ENCODE data around the gene B3GNT2. TPM values are rescaled to one million over a fixed set of nuclear protein-coding genes. Genes with fewer than 3 reads are reported as not detected.

Gene B3GNT2
- total and polyA plus RNA-seq, 2 donors (not counting 3 experiments of a cell fraction or from before 2014, with no cell fraction given), result 9.5 to 21.2 TPM

- H3K4me3 ChIP-seq (replicated peaks in 1 of 3; ENCODE audit: insufficient read depth in 1 of 3, low read depth in 1 of 3, low read length in 3 of 3), result no peak overlapping the region
- no peak for DNase-seq (ENCODE audit: low read depth, low spot score)
- H3K27ac ChIP-seq (ENCODE audit: insufficient read depth, low read depth, low read length), result no peak overlapping the region
- FAIRE-seq, result no peak
- H3K9me3 ChIP-seq (replicated peaks; ENCODE audit: control insufficient read depth, insufficient read depth, low read length), result no peaks in the 10 kb centered on the region
- POLR2A ChIA-PET, result no interaction called here
- no peaks in the 10 kb centered on the region for H3K36me3 ChIP-seq (ENCODE audit: control insufficient read depth in 2 of 2, extremely low read depth in 1 of 2, insufficient read depth in 2 of 2, low read length in 2 of 2)
- no peaks in the 10 kb centered on the region for H3K9me1 ChIP-seq (replicated peaks; ENCODE audit: control insufficient read depth, extremely low read depth, insufficient read depth, low read length)
- H4K20me1 ChIP-seq (replicated peaks; ENCODE audit: control insufficient read depth, extremely low read depth, insufficient read depth, low read length), result no peaks in the 10 kb centered on the region
- H3K4me2 ChIP-seq (ENCODE audit: insufficient read depth, low read length), result no peak overlapping the region
- CTCF ChIA-PET, result no interaction called here
- no peaks in the 10 kb centered on the region for H3K4me1 ChIP-seq (ENCODE audit: control insufficient read depth, extremely low read depth, insufficient read depth, low read length)
- dilution Hi-C loops (cut with MboI; ENCODE audit: extremely low pct_ligation_motif_present, low sequenced_read_pairs), result no loop called here
- intact Hi-C loops (cut with micrococcal nuclease), result no loop called here
- no peak overlapping the region for H2AFZ ChIP-seq (ENCODE audit: low read depth, low read length)
- no peak overlapping the region for H3K9ac ChIP-seq (replicated peaks; ENCODE audit: extremely low read depth, insufficient read depth, low read length)
- H3K79me2 ChIP-seq (ENCODE audit: control insufficient read depth, insufficient read depth, low read length), result no peaks in the 10 kb centered on the region
- BruUV-seq (replicated peaks), result no TSS peak
- TF ChIP-seq POLR2A (IDR thresholded peaks at IDR 0.05; ENCODE audit: low read depth, low read length), result no peak
- no peak for TF ChIP-seq EZH2 (IDR thresholded peaks at IDR 0.05; ENCODE audit: borderline replicate concordance, low read depth, low read length, severe bottlenecking)
- no peaks in the 10 kb centered on the region for H3K27me3 ChIP-seq (ENCODE audit: control insufficient read depth in 2 of 2, insufficient read depth in 2 of 2, low read length in 2 of 2)
Observed at GRCh38 chr2:62248226-62248625, 52.3 kb downstream of the B3GNT2 start.

GRCh38 chr2:62250239-62250638, 54.3 kb downstream of the B3GNT2 start:
- intact Hi-C loops (cut with micrococcal nuclease), result no loop called here
- Histone ChIP-seq H3K79me2 (ENCODE audit: control insufficient read depth, insufficient read depth, low read length) (no peaks in the 10 kb centered on the region), H3K9me1 (replicated peaks; ENCODE audit: control insufficient read depth, extremely low read depth, insufficient read depth, low read length) (no peaks in the 10 kb centered on the region), H3K4me1 (ENCODE audit: control insufficient read depth, extremely low read depth, insufficient read depth, low read length) (no peaks in the 10 kb centered on the region), H3K36me3 (ENCODE audit: control insufficient read depth in 2 of 2, extremely low read depth in 1 of 2, insufficient read depth in 2 of 2, low read length in 2 of 2) (no peaks in the 10 kb centered on the region), H3K9me3 (replicated peaks; ENCODE audit: control insufficient read depth, insufficient read depth, low read length) (no peaks in the 10 kb centered on the region), H2AFZ (ENCODE audit: low read depth, low read length) (no peak overlapping the region), H3K9ac (replicated peaks; ENCODE audit: extremely low read depth, insufficient read depth, low read length) (no peak overlapping the region), H3K4me3 (replicated peaks in 1 of 3; ENCODE audit: insufficient read depth in 1 of 3, low read depth in 1 of 3, low read length in 3 of 3) (no peak overlapping the region), H4K20me1 (replicated peaks; ENCODE audit: control insufficient read depth, extremely low read depth, insufficient read depth, low read length) (no peaks in the 10 kb centered on the region), H3K27ac (ENCODE audit: insufficient read depth, low read depth, low read length) (no peak overlapping the region), H3K27me3 (ENCODE audit: control insufficient read depth in 2 of 2, insufficient read depth in 2 of 2, low read length in 2 of 2) (no peaks in the 10 kb centered on the region), H3K4me2 (ENCODE audit: insufficient read depth, low read length) (no peak overlapping the region)
- TF ChIP-seq FOS (IDR thresholded peaks at IDR 0.05; ENCODE audit: borderline replicate concordance, insufficient read depth, low read length) (no peak), GATA2 (IDR thresholded peaks at IDR 0.05; ENCODE audit: insufficient read depth, insufficient read length, low read depth, low read length) (no peak), MAX (IDR thresholded peaks at IDR 0.05; ENCODE audit: insufficient read depth, insufficient read length) (no peak), JUN (IDR thresholded peaks at IDR 0.05; ENCODE audit: borderline replicate concordance, insufficient read depth, insufficient read length, low read depth) (no peak), EZH2 (IDR thresholded peaks at IDR 0.05; ENCODE audit: borderline replicate concordance, low read depth, low read length, severe bottlenecking) (no peak), POLR2AphosphoS5 (IDR thresholded peaks at IDR 0.05; ENCODE audit: insufficient read depth, low read depth, low read length) (no peak), POLR2A (IDR thresholded peaks at IDR 0.05; ENCODE audit: low read depth, low read length) (no peak), CTCF (IDR thresholded peaks at IDR 0.05; ENCODE audit: extremely low read depth in 1 of 2, insufficient read depth in 1 of 2, low read depth in 1 of 2, low read length in 2 of 2) (no peak), MYC (IDR thresholded peaks at IDR 0.05; ENCODE audit: low read depth, low read length) (no peak)
- FAIRE-seq (no peak), DNase-seq (ENCODE audit: low read depth, low spot score) (no peak)
- ChIA-PET CTCF (no interaction called here), POLR2A (no interaction called here)
- dilution Hi-C loops (cut with MboI; ENCODE audit: extremely low pct_ligation_motif_present, low sequenced_read_pairs), result no loop called here
- BruUV-seq (replicated peaks), result no TSS peak
